ENCODE data around the gene PGGHG.

PGGHG gene

GRCh38 chr11:332651-333480 lies 43.9 kb downstream of the PGGHG start:
- no peak for TF ChIP-seq NFIC (IDR thresholded peaks at IDR 0.05)
- TF ChIP-seq ZBTB7A (IDR thresholded peaks at IDR 0.05; ENCODE audit: low read depth), result no peak
- no peak for TF ChIP-seq EGR1 (IDR thresholded peaks at IDR 0.05)
- TF ChIP-seq FOXM1 (IDR thresholded peaks at IDR 0.05; ENCODE audit: borderline replicate concordance, low read depth), result no peak
- TF ChIP-seq MAX (IDR thresholded peaks at IDR 0.05), result no peak
- no peak for TF ChIP-seq USF1 (IDR thresholded peaks at IDR 0.05)
- TF ChIP-seq TEAD4 (IDR thresholded peaks at IDR 0.05), result no peak
- no peak for TF ChIP-seq EP300 (IDR thresholded peaks at IDR 0.05; ENCODE audit: borderline replicate concordance)
- TF ChIP-seq CEBPB (IDR thresholded peaks at IDR 0.05), result no peak
- no peak for TF ChIP-seq YY1 (IDR thresholded peaks at IDR 0.05; ENCODE audit: low read depth)
- TF ChIP-seq, protein P1, sequence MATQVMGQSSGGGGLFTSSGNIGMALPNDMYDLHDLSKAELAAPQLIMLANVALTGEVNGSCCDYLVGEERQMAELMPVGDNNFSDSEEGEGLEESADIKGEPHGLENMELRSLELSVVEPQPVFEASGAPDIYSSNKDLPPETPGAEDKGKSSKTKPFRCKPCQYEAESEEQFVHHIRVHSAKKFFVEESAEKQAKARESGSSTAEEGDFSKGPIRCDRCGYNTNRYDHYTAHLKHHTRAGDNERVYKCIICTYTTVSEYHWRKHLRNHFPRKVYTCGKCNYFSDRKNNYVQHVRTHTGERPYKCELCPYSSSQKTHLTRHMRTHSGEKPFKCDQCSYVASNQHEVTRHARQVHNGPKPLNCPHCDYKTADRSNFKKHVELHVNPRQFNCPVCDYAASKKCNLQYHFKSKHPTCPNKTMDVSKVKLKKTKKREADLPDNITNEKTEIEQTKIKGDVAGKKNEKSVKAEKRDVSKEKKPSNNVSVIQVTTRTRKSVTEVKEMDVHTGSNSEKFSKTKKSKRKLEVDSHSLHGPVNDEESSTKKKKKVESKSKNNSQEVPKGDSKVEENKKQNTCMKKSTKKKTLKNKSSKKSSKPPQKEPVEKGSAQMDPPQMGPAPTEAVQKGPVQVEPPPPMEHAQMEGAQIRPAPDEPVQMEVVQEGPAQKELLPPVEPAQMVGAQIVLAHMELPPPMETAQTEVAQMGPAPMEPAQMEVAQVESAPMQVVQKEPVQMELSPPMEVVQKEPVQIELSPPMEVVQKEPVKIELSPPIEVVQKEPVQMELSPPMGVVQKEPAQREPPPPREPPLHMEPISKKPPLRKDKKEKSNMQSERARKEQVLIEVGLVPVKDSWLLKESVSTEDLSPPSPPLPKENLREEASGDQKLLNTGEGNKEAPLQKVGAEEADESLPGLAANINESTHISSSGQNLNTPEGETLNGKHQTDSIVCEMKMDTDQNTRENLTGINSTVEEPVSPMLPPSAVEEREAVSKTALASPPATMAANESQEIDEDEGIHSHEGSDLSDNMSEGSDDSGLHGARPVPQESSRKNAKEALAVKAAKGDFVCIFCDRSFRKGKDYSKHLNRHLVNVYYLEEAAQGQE (IDR thresholded peaks at IDR 0.05; ENCODE audit: low read depth), result no peak

GRCh38 chr11:334264-334994 lies 45.5 kb downstream of the PGGHG start:
- TF ChIP-seq YY1 (IDR thresholded peaks at IDR 0.05; ENCODE audit: low read depth) (no peak), FOXM1 (IDR thresholded peaks at IDR 0.05; ENCODE audit: borderline replicate concordance, low read depth) (no peak), EGR1 (IDR thresholded peaks at IDR 0.05) (no peak), TEAD4 (IDR thresholded peaks at IDR 0.05) (no peak), RAD21 (IDR thresholded peaks at IDR 0.05; ENCODE audit: low read depth) (no peak)

- no peak for TF ChIP-seq TAF1 (IDR thresholded peaks at IDR 0.05; ENCODE audit: low read depth)
- no peak for TF ChIP-seq FOXM1 (IDR thresholded peaks at IDR 0.05; ENCODE audit: borderline replicate concordance, low read depth)
- no peak for TF ChIP-seq NFIC (IDR thresholded peaks at IDR 0.05)
- no peak for TF ChIP-seq EP300 (IDR thresholded peaks at IDR 0.05; ENCODE audit: borderline replicate concordance)
- TF ChIP-seq RAD21 (IDR thresholded peaks at IDR 0.05; ENCODE audit: low read depth), result no peak
- TF ChIP-seq MAX (IDR thresholded peaks at IDR 0.05), result no peak
Measured at GRCh38 chr11:335779-336658, 47.1 kb downstream of the PGGHG start.

GRCh38 chr11:336659-337198 lies 47.8 kb downstream of the PGGHG start:
- no peak for TF ChIP-seq EGR1 (IDR thresholded peaks at IDR 0.05)
- no peak for TF ChIP-seq RAD21 (IDR thresholded peaks at IDR 0.05; ENCODE audit: low read depth)
- no peak for TF ChIP-seq TCF12 (IDR thresholded peaks at IDR 0.05; ENCODE audit: low read depth)

DNA sequence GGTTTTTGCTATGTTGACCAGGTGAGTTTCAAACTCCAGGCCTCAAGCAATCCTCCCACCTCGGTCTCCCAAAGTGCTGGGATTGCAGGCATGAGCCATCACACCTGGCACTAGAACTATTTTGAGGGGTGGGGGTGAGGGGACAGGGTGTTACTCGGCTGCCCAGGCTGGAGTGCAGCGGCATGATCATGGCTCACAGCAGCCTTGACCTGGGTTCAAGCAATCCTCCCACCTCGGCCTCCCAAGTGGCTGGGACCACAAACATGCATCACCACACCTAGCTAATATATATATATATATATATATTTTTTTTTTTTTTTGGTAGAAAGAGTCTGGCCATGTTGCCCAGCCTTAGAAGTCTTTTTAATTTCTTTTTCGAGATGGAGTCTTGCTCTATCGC lies 48.8 kb downstream of the PGGHG start:
- TF ChIP-seq CREB1 (IDR thresholded peaks at IDR 0.05; ENCODE audit: low read depth) (no peak), NFIC (IDR thresholded peaks at IDR 0.05) (no peak), TEAD4 (IDR thresholded peaks at IDR 0.05) (no peak), EGR1 (IDR thresholded peaks at IDR 0.05) (no peak)

DNA sequence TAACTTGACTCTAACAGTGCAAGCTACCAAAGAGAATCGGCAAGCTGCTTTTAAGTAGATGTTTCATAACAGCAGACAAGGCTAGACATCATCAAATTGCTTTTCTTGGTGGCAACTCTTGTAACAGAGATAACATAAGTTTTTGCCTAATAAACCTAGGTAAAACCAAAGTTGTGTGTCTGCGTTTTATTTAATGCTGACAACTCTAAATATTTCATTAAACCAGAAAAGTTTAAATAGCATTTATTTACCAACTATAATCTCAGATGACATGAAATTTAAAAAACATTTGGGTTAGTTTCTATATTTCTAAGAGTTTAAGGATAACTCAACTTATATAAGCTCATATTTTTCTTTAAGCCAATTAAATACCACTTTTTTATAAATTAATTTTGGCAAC lies 51.0 kb downstream of the PGGHG start:
- TF ChIP-seq RAD21 (IDR thresholded peaks at IDR 0.05; ENCODE audit: low read depth) (no peak), ZBTB7A (IDR thresholded peaks at IDR 0.05; ENCODE audit: low read depth) (no peak), YY1 (IDR thresholded peaks at IDR 0.05; ENCODE audit: low read depth) (no peak), FOXM1 (IDR thresholded peaks at IDR 0.05; ENCODE audit: borderline replicate concordance, low read depth) (no peak), MAX (IDR thresholded peaks at IDR 0.05) (no peak), EGR1 (IDR thresholded peaks at IDR 0.05) (no peak), EP300 (IDR thresholded peaks at IDR 0.05; ENCODE audit: borderline replicate concordance) (no peak), USF1 (IDR thresholded peaks at IDR 0.05) (no peak), CREB1 (IDR thresholded peaks at IDR 0.05; ENCODE audit: low read depth) (no peak), TAF1 (IDR thresholded peaks at IDR 0.05; ENCODE audit: low read depth) (no peak), TCF12 (IDR thresholded peaks at IDR 0.05; ENCODE audit: low read depth) (no peak), TEAD4 (IDR thresholded peaks at IDR 0.05) (no peak), NFIC (IDR thresholded peaks at IDR 0.05) (no peak), CEBPB (IDR thresholded peaks at IDR 0.05) (no peak)
- TF ChIP-seq, protein P1 (IDR thresholded peaks at IDR 0.05; ENCODE audit: low read depth), result no peak
